GM21515 (cell line): ENCODE results near the gene CCDC9.
"Not testable (repeated sequence)": the region's sequence is repeated elsewhere in the genome, so short reads cannot be mapped to it uniquely, and the experiment has no call there.

Experiments used
- ATAC-seq: cut with Tn5 transposase; IDR thresholded peaks from one replicate; pipeline ENCODE4 v1.9.1; 2021; ENCODE audit not compliant: unreplicated experiment

CCDC9 gene

GRCh38 chr19:47231215-47232054 lies 24.9 kb upstream of the CCDC9 start:
- ATAC-seq, result peak; percentile 24

- ATAC-seq, result no peak
Measured at GRCh38 chr19:47232422-47233211, 23.7 kb upstream of the CCDC9 start.

- no peak for ATAC-seq
Measured at GRCh38 chr19:47236072-47236675, 20.2 kb upstream of the CCDC9 start.

- no peak for ATAC-seq
Measured at GRCh38 chr19:47239152-47239551, 17.2 kb upstream of the CCDC9 start.

- ATAC-seq, result no peak
Measured at GRCh38 chr19:47239610-47240296, 16.6 kb upstream of the CCDC9 start.

GRCh38 chr19:47240556-47240955 lies 15.8 kb upstream of the CCDC9 start:
- ATAC-seq, result no peak

GRCh38 chr19:47240996-47241918 lies 15.1 kb upstream of the CCDC9 start:
- no peak for ATAC-seq

GRCh38 chr19:47241919-47242577 lies 14.3 kb upstream of the CCDC9 start:
- ATAC-seq, result no peak

GRCh38 chr19:47243364-47243775 lies 13.0 kb upstream of the CCDC9 start:
- no peak for ATAC-seq

GRCh38 chr19:47243776-47244547 lies 12.4 kb upstream of the CCDC9 start:
- ATAC-seq, result peak; percentile 55

GRCh38 chr19:47247308-47247990 lies 8.9 kb upstream of the CCDC9 start:
- no peak for ATAC-seq

- not testable (repeated sequence) for ATAC-seq
Measured at GRCh38 chr19:47253016-47253415, 3.3 kb upstream of the CCDC9 start.

- no peak for ATAC-seq
Measured at GRCh38 chr19:47253467-47253881, 2.9 kb upstream of the CCDC9 start.

- ATAC-seq, result no peak
Measured at GRCh38 chr19:47253970-47254369, 2.4 kb upstream of the CCDC9 start.

- ATAC-seq, result peak; percentile 66
Measured at GRCh38 chr19:47256693-47257410, 527 bp downstream of the CCDC9 start.

GRCh38 chr19:47257411-47258169 lies 1.3 kb downstream of the CCDC9 start:
- ATAC-seq, result peak; percentile 3

- ATAC-seq, result no peak
Measured at GRCh38 chr19:47258434-47258833, 2.1 kb downstream of the CCDC9 start.
